Keratinocyte (primary cell): ENCODE data around the gene PRR27.

Experiments
- EZH2 ChIP-seq: IDR thresholded peaks from one replicate; pipeline ENCODE4 v1.6.1; 2012; ENCODE audit warnings: inconsistent platforms, mild to moderate bottlenecking, low read length, moderate library complexity
- TF ChIP-seq, protein P1 (sequence below), 3 experiments: IDR thresholded peaks in 1 of 3; conservative IDR thresholded peaks in 1 of 3; optimal IDR thresholded peaks in 1 of 3; 2 replicates in 2 of 3; 3 replicates in 1 of 3; pipeline versions ENCODE3 to v1.5.1; 2011; ENCODE audit warnings: low read length in 3 of 3, mild to moderate bottlenecking in 3 of 3, moderate library complexity in 2 of 3, control low read depth in 1 of 3, inconsistent platforms in 1 of 3; ENCODE audit not compliant: insufficient read depth in 2 of 3; ENCODE audit errors: extremely low read depth in 1 of 3

DNA sequence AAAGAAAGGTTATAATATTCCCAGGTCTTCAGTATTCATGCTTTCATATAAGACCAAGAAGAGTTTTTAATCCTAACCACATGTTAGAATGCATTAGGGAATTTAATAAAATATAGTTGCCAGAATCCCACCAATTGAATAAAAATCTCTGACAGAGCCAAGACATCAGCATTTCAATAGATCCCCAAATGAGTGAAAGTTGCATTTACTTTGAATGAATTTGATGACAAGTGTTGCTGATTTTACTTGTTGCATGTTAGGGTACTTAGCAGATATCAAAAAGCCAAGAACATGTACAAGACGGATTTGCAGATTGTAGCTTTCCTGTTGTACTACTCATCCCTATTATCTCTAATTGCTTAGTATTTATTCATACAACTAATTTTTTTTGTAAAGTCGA, 39.9 kb upstream of the PRR27 start:
- TF ChIP-seq, protein P1, sequence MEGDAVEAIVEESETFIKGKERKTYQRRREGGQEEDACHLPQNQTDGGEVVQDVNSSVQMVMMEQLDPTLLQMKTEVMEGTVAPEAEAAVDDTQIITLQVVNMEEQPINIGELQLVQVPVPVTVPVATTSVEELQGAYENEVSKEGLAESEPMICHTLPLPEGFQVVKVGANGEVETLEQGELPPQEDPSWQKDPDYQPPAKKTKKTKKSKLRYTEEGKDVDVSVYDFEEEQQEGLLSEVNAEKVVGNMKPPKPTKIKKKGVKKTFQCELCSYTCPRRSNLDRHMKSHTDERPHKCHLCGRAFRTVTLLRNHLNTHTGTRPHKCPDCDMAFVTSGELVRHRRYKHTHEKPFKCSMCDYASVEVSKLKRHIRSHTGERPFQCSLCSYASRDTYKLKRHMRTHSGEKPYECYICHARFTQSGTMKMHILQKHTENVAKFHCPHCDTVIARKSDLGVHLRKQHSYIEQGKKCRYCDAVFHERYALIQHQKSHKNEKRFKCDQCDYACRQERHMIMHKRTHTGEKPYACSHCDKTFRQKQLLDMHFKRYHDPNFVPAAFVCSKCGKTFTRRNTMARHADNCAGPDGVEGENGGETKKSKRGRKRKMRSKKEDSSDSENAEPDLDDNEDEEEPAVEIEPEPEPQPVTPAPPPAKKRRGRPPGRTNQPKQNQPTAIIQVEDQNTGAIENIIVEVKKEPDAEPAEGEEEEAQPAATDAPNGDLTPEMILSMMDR (optimal IDR thresholded peaks at IDR 0.05 in 1 of 3, IDR thresholded peaks at IDR 0.05 in 1 of 3, conservative IDR thresholded peaks at IDR 0.05 in 1 of 3; ENCODE audit: extremely low read depth in 1 of 3, insufficient read depth in 2 of 3, low read length in 3 of 3) = no peak
- TF ChIP-seq EZH2 = no peak
